HepG2 (cell line): ENCODE data around the gene PRR5L. TPM values are rescaled to one million over a fixed set of nuclear protein-coding genes. Genes with fewer than 3 reads are reported as not detected.

Experiments used
- ATAC-seq: fragments of 200-7000 bp; cut with Tn5 transposase; 3 replicates; pipeline ENCODE4 v1.9.1; 2020; ENCODE audit warnings: mild to moderate bottlenecking, moderate library complexity
- BruUV-seq: library from RNA; stranded (reverse); fragments of 400-500 nt; replicated peaks from 2 replicates; lab custom pipeline; 2021; lab: Mats Ljungman, UMichigan
- CTCF ChIA-PET: fragments of 300-600 bp; formaldehyde crosslinking; extraction: SDS; loops from one replicate; lab custom pipeline; 2021; ENCODE audit warnings: low total read pairs, inconsistent platforms, low intra/inter-chr PET ratio; lab: Yijun Ruan, JAX
- POLR2A ChIA-PET: fragments of 350-600 bp; sonication (Branson Sonifier 250); formaldehyde crosslinking; loops from one replicate; lab custom pipeline; 2020; ENCODE audit warnings: antibody characterized with exemption, inconsistent platforms; lab: Yijun Ruan, JAX
- DNase-seq: peaks from one replicate; pipeline ENCODE4 v3.0.0-alpha.2; 2015; ENCODE audit warnings: low spot score
- FAIRE-seq: peaks from 3 replicates; lab custom pipeline; 2011; peaks lifted over from hg19 to GRCh38; lab: Jason Lieb, UNC
- H2AFZ ChIP-seq: one replicate; pipeline ENCODE4 v1.6.1; 2011; ENCODE audit warnings: low read length, inconsistent platforms
- H3K27ac ChIP-seq: fragments of 300-600 bp; 3 replicates; pipeline ENCODE4 v1.8.0; 2011; ENCODE audit warnings: mixed run types, mild to moderate bottlenecking, mixed read lengths, low read length, inconsistent platforms; ENCODE audit not compliant: insufficient read depth; ENCODE audit errors: extremely low read length
- H3K27me3 ChIP-seq, 2 experiments: fragments of 200-600 bp in 1 of 2; 2 replicates in 1 of 2; 3 replicates in 1 of 2; pipeline versions ENCODE4 v1.6.0 to v1.8.0; 2011; ENCODE audit warnings: low read length in 2 of 2, mild to moderate bottlenecking in 2 of 2, moderate library complexity in 2 of 2, inconsistent platforms in 1 of 2; ENCODE audit not compliant: insufficient read depth in 2 of 2, control insufficient read depth in 1 of 2
- H3K36me3 ChIP-seq, 2 experiments: fragments of 200-600 bp in 1 of 2; replicated peaks in 1 of 2; 2 replicates in 1 of 2; 3 replicates in 1 of 2; pipeline versions ENCODE4 v1.5.1 to v1.8.0; 2011; ENCODE audit warnings: low read length in 2 of 2, inconsistent platforms in 1 of 2; ENCODE audit not compliant: insufficient read depth in 2 of 2, control insufficient read depth in 1 of 2
- H3K4me1 ChIP-seq: 2 replicates; pipeline ENCODE4 v1.5.1; 2012; ENCODE audit warnings: low read length, inconsistent platforms; ENCODE audit not compliant: insufficient read depth
- H3K4me2 ChIP-seq: 2 replicates; pipeline ENCODE4 v1.6.0; 2011; ENCODE audit warnings: low read depth, low read length, inconsistent platforms
- H3K4me3 ChIP-seq, 3 experiments: fragments of 200-600 bp in 1 of 3; sonication (generic), shearing (Covaris generic) in 1 of 3; replicated peaks in 1 of 3; 2 replicates each; pipeline ENCODE4 v1.5.1; 2011 to 2016; ENCODE audit warnings: low read length in 3 of 3, inconsistent platforms in 2 of 3, low read depth in 2 of 3, mild to moderate bottlenecking in 2 of 3, control low read depth in 1 of 3, mixed read lengths in 1 of 3; ENCODE audit not compliant: insufficient read depth in 1 of 3
- H3K79me2 ChIP-seq: one replicate; pipeline ENCODE4 v1.6.1; 2011; ENCODE audit warnings: low read length, inconsistent platforms; ENCODE audit not compliant: insufficient read depth
- H3K9ac ChIP-seq: 2 replicates; pipeline ENCODE4 v1.6.0; 2011; ENCODE audit warnings: mild to moderate bottlenecking, low read depth, low read length, inconsistent platforms; ENCODE audit not compliant: insufficient read depth
- H3K9me3 ChIP-seq: 2 replicates; pipeline ENCODE4 v1.5.1; 2012; ENCODE audit warnings: mild to moderate bottlenecking, low read length
- H4K20me1 ChIP-seq: 2 replicates; pipeline ENCODE4 v1.6.0; 2011; ENCODE audit warnings: inconsistent platforms, mild to moderate bottlenecking, low read length, moderate library complexity; ENCODE audit not compliant: insufficient read depth
- ATF1 ChIP-seq: IDR thresholded peaks from 2 replicates; pipeline ENCODE4 v1.6.1; 2016; ENCODE audit warnings: mild to moderate bottlenecking, control low read depth
- CBX5 ChIP-seq: sonication (generic); formaldehyde crosslinking; IDR thresholded peaks from 2 replicates; pipeline ENCODE4 v1.4.0; 2020; ENCODE audit warnings: missing genetic modification reagents, borderline replicate concordance
- FLYWCH1 ChIP-seq: sonication (generic); formaldehyde crosslinking; IDR thresholded peaks from 2 replicates; pipeline ENCODE4 v1.8.1; 2023; ENCODE audit warnings: mild to moderate bottlenecking, missing genetic modification reagents
- FOXA3 ChIP-seq: IDR thresholded peaks from 2 replicates; pipeline ENCODE4 v1.6.1; 2016; ENCODE audit warnings: missing genetic modification reagents, missing compliant biosample characterization
- FOXK1 ChIP-seq: sonication (generic); formaldehyde crosslinking; IDR thresholded peaks from 2 replicates; pipeline ENCODE4 v1.4.0; 2020; ENCODE audit warnings: low read depth, missing genetic modification reagents, borderline replicate concordance
- GTF2F1 ChIP-seq: fragments of 150-350 bp; IDR thresholded peaks from 2 replicates; pipeline ENCODE4 v1.6.1; 2014; ENCODE audit warnings: low read length
- NFYC ChIP-seq: IDR thresholded peaks from 2 replicates; pipeline ENCODE4 v1.6.1; 2016; ENCODE audit warnings: missing genetic modification reagents, missing compliant biosample characterization
- ONECUT2 ChIP-seq: sonication (generic); formaldehyde crosslinking; IDR thresholded peaks from 2 replicates; pipeline ENCODE4 v1.4.0; 2020; ENCODE audit warnings: missing genetic modification reagents
- RAD51 ChIP-seq: fragments of 450-650 bp; IDR thresholded peaks from 2 replicates; pipeline ENCODE4 v1.6.1; 2016; ENCODE audit warnings: borderline replicate concordance
- RBM39 ChIP-seq: fragments of 200-400 bp; formaldehyde crosslinking; IDR thresholded peaks from one replicate; pipeline ENCODE4 v1.6.1; 2018; ENCODE audit warnings: antibody characterized with exemption, mild to moderate bottlenecking, low read depth, low read length; ENCODE audit not compliant: poor library complexity, severe bottlenecking
- SKI ChIP-seq: fragments of 450-650 bp; IDR thresholded peaks from one replicate; pipeline ENCODE4 v1.6.1; 2018; ENCODE audit warnings: mild to moderate bottlenecking; ENCODE audit not compliant: partially characterized antibody
- SMAD3 ChIP-seq: sonication (generic); formaldehyde crosslinking; IDR thresholded peaks from 2 replicates; pipeline ENCODE4 v1.4.0; 2020; ENCODE audit warnings: missing genetic modification reagents
- SMAD9 ChIP-seq: sonication (generic); formaldehyde crosslinking; IDR thresholded peaks from 2 replicates; pipeline ENCODE4 v1.5.1; 2020; ENCODE audit warnings: mild to moderate bottlenecking, missing genetic modification reagents
- ZFP1 ChIP-seq: IDR thresholded peaks from 2 replicates; pipeline ENCODE4 v1.6.1; 2016
- ZFX ChIP-seq: sonication (generic); formaldehyde crosslinking; IDR thresholded peaks from 2 replicates; pipeline ENCODE4 v1.4.0; 2020; ENCODE audit warnings: mild to moderate bottlenecking, low read depth, missing genetic modification reagents, moderate library complexity
- ZNF251 ChIP-seq: sonication (generic); formaldehyde crosslinking; IDR thresholded peaks from 2 replicates; pipeline ENCODE4 v1.9.0; 2021; ENCODE audit warnings: mild to moderate bottlenecking, missing genetic modification reagents
- ZNF367 ChIP-seq: sonication (generic); formaldehyde crosslinking; IDR thresholded peaks from 2 replicates; pipeline ENCODE4 v1.4.0; 2020; ENCODE audit warnings: missing genetic modification reagents, borderline replicate concordance
- ZNF441 ChIP-seq: sonication (generic); formaldehyde crosslinking; IDR thresholded peaks from 2 replicates; pipeline ENCODE4 v1.7.0; 2021; ENCODE audit warnings: missing genetic modification reagents, borderline replicate concordance
- ZNF614 ChIP-seq: IDR thresholded peaks from 2 replicates; pipeline ENCODE4 v1.6.1; 2018; ENCODE audit warnings: missing biosample characterization, missing genetic modification reagents, inconsistent platforms, borderline replicate concordance
- ZNF749 ChIP-seq: sonication (generic); formaldehyde crosslinking; IDR thresholded peaks from 2 replicates; pipeline ENCODE4 v1.8.0; 2022; ENCODE audit warnings: mild to moderate bottlenecking, missing genetic modification reagents, moderate library complexity, borderline replicate concordance
- WGBS: methylation state at CpG from one replicate; pipeline ENCODE4 v1.1.6; 2017; ENCODE audit warnings: low lambda C conversion rate; 5-methylcytosine and 5-hydroxymethylcytosine counted together
- in situ Hi-C: cut with HindIII; loops from 2 replicates; pipeline ENCODE4 v1.10.0; 2017; ENCODE audit warnings: low pct_unique_long_range_greater_than_20kb; ENCODE audit not compliant: extremely low pct_ligation_motif_present
- intact Hi-C: fragments of 100-400 bp; cut with micrococcal nuclease; formaldehyde crosslinking; loops from one replicate; pipeline ENCODE4 v1.10.0; 2022; ENCODE audit not compliant: unreplicated experiment
- polyA plus RNA-seq, 8 experiments: library from polyadenylated mRNA; depleted of rRNA in 3 of 8; stranded (reverse) in 7 of 8; unstranded in 1 of 8; fragments of >200 nt; fragmentation: Illumina TruSeq in 4 of 8; extraction: Trizol in 4 of 8; gene quantifications; 2 replicates each; pipeline versions ENCODE4 v1.2.1 to v1.2.3, GENCODE V29; 2011 to 2016; ENCODE audit warnings: low read depth in 4 of 8, missing spikeins in 1 of 8, mixed read lengths in 1 of 8; ENCODE audit not compliant: insufficient read depth in 1 of 8
- total RNA-seq, 5 experiments: library from RNA; depleted of rRNA; stranded (reverse); fragments of >200 nt; fragmentation: Illumina TruSeq; extraction: Trizol; gene quantifications; 2 replicates each; pipeline ENCODE4 v1.2.3, GENCODE V29; 2016; ENCODE audit warnings: low read depth in 1 of 5
- TF ChIP-seq, protein P1 (sequence below): sonication (generic); formaldehyde crosslinking; IDR thresholded peaks from 2 replicates; pipeline ENCODE4 v1.4.0; 2020; ENCODE audit warnings: missing genetic modification reagents

PRR5L gene
- total and polyA plus RNA-seq, 2 of the 13 experiments (the other 11 are each of a cell fraction or from before 2014, with no cell fraction given), result 0.16 TPM; not detected in 1

- DNase-seq (no peak), FAIRE-seq (no peak), ATAC-seq (no peak)
- intact Hi-C loops, result no loop called here
- POLR2A ChIA-PET, result no interaction called here
- Histone ChIP-seq H3K9ac (no peak overlapping the region), H2AFZ (no peak overlapping the region), H3K27ac (no peak overlapping the region), H3K4me1 (no peaks in the 10 kb centered on the region), H3K4me2 (no peak overlapping the region), H3K79me2 (no peaks in the 10 kb centered on the region), H4K20me1 (0 out of 2 replicates have a peak, but pooled peaks cover 2% of the 10 kb centered on the region), H3K27me3 (peaks cover 0 to 40% of the 10 kb centered on the region in 2 experiments; a peak in 3 of 5 replicates), H3K4me3 (no peak overlapping the region), H3K9me3 (no peaks in the 10 kb centered on the region), H3K36me3 (no peaks in the 10 kb centered on the region)
- CTCF ChIA-PET, result no interaction called here
- TF ChIP-seq ZNF749, result no peak
- TF ChIP-seq, protein P1, sequence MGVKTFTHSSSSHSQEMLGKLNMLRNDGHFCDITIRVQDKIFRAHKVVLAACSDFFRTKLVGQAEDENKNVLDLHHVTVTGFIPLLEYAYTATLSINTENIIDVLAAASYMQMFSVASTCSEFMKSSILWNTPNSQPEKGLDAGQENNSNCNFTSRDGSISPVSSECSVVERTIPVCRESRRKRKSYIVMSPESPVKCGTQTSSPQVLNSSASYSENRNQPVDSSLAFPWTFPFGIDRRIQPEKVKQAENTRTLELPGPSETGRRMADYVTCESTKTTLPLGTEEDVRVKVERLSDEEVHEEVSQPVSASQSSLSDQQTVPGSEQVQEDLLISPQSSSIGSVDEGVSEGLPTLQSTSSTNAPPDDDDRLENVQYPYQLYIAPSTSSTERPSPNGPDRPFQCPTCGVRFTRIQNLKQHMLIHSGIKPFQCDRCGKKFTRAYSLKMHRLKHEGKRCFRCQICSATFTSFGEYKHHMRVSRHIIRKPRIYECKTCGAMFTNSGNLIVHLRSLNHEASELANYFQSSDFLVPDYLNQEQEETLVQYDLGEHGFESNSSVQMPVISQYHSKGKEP (CRISPR knock-in tag), result no peak
- no peak for TF ChIP-seq SMAD3 (CRISPR knock-in tag)
- TF ChIP-seq NFYC (CRISPR knock-in tag), result no peak
- no TSS peak for BruUV-seq
- in situ Hi-C loops, result no loop called here
- 46% methylated on average over 2 of the region's 2 CpGs for WGBS
Observed at GRCh38 chr11:36412781-36413383, 116.8 kb downstream of the PRR5L start.

- Histone ChIP-seq H3K9me3 (no peaks in the 10 kb centered on the region), H3K27me3 (peaks cover 0 to 6% of the 10 kb centered on the region in 2 experiments; a peak in 2 of 5 replicates), H4K20me1 (no peaks in the 10 kb centered on the region), H3K9ac (no peak overlapping the region)
- ChIA-PET POLR2A (no interaction called here), CTCF (no interaction called here)
- in situ Hi-C loops, result no loop called here
- no peak for DNase-seq
- no peak for FAIRE-seq
- no peak for TF ChIP-seq RAD51
- no peak for TF ChIP-seq FLYWCH1 (CRISPR knock-in tag)
- TF ChIP-seq ATF1 (CRISPR knock-in tag), result no peak
- no peak for TF ChIP-seq NFYC (CRISPR knock-in tag)
- TF ChIP-seq ZNF367, result no peak
- TF ChIP-seq CBX5 (CRISPR knock-in tag), result no peak
- TF ChIP-seq SKI, result no peak
- TF ChIP-seq ZNF441 (CRISPR knock-in tag), result no peak
- no peak for TF ChIP-seq SMAD9 (CRISPR knock-in tag)
- TF ChIP-seq ZNF614 (CRISPR knock-in tag), result no peak
- no peak for TF ChIP-seq ZFP1
- TF ChIP-seq FOXA3, result no peak
- TF ChIP-seq ONECUT2 (CRISPR knock-in tag), result no peak
- TF ChIP-seq ZFX (CRISPR knock-in tag), result no peak
- no peak for TF ChIP-seq GTF2F1
- TF ChIP-seq ZNF251, result no peak
- no peak for TF ChIP-seq RBM39
- TF ChIP-seq FOXK1, result no peak
- TF ChIP-seq, all 625 proteins: peak for 0
- Histone ChIP-seq H3K4me3 (no peak overlapping the region), H3K36me3 (no peaks in the 10 kb centered on the region), H3K27ac (no peak overlapping the region), H2AFZ (no peak overlapping the region), H3K79me2 (no peaks in the 10 kb centered on the region), H3K4me1 (no peaks in the 10 kb centered on the region), H3K4me2 (no peak overlapping the region)
- WGBS, result 26% methylated on average over 5 of the region's 5 CpGs
- no TSS peak for BruUV-seq
- no peak for ATAC-seq
- intact Hi-C loops, result no loop called here
Observed at GRCh38 chr11:36417154-36417553, 121.1 kb downstream of the PRR5L start.
